SK-N-SH treated with all-trans-retinoic acid at 6 μM for 48 hours (cell line): ENCODE measurements around the gene PPP1R14D.

Experiments used
- BACH2 ChIP-seq: fragments of 250-450 bp; sonication (Bioruptor Pico); IDR thresholded peaks from 2 replicates; pipeline ENCODE4 v1.9.0; 2021; ENCODE audit warnings: mild to moderate bottlenecking, borderline replicate concordance
- CSDC2 ChIP-seq: fragments of 250-450 bp; sonication (Bioruptor Pico); IDR thresholded peaks from 2 replicates; pipeline ENCODE4 v1.5.0; 2020; ENCODE audit warnings: mild to moderate bottlenecking, moderate library complexity
- OSR1 ChIP-seq: fragments of 250-450 bp; sonication (Bioruptor Pico); IDR thresholded peaks from 2 replicates; pipeline ENCODE4 v1.8.0; 2022; ENCODE audit warnings: moderate library complexity, mild to moderate bottlenecking, inconsistent platforms
- SNAI2 ChIP-seq: fragments of 250-450 bp; sonication (Bioruptor Pico); IDR thresholded peaks from 2 replicates; pipeline ENCODE4 v1.5.0; 2020; ENCODE audit warnings: mild to moderate bottlenecking, moderate library complexity
- TOX ChIP-seq: fragments of 250-450 bp; sonication (Bioruptor Pico); IDR thresholded peaks from 2 replicates; pipeline ENCODE4 v1.8.0; 2021; ENCODE audit warnings: mild to moderate bottlenecking, moderate library complexity, borderline replicate concordance
- ZFP3 ChIP-seq: fragments of 250-450 bp; sonication (Bioruptor Pico); IDR thresholded peaks from 2 replicates; pipeline ENCODE4 v1.5.0; 2020; ENCODE audit warnings: mild to moderate bottlenecking, moderate library complexity
- ZNF565 ChIP-seq: fragments of 450-650 bp; formaldehyde crosslinking; conservative IDR thresholded peaks from 2 replicates; pipeline ENCODE4 v1.5.0; 2020; ENCODE audit warnings: low read depth, mild to moderate bottlenecking, moderate library complexity
- TF ChIP-seq, protein P1 (sequence below): fragments of 250-450 bp; sonication (Bioruptor Pico); IDR thresholded peaks from 2 replicates; pipeline ENCODE4 v1.5.1; 2021; ENCODE audit warnings: mild to moderate bottlenecking, moderate library complexity
- TF ChIP-seq, protein P2 (sequence below): fragments of 250-450 bp; sonication (Bioruptor Pico); IDR thresholded peaks from 2 replicates; pipeline ENCODE4 v1.5.1; 2020; ENCODE audit warnings: low read depth, mild to moderate bottlenecking, moderate library complexity

DNA sequence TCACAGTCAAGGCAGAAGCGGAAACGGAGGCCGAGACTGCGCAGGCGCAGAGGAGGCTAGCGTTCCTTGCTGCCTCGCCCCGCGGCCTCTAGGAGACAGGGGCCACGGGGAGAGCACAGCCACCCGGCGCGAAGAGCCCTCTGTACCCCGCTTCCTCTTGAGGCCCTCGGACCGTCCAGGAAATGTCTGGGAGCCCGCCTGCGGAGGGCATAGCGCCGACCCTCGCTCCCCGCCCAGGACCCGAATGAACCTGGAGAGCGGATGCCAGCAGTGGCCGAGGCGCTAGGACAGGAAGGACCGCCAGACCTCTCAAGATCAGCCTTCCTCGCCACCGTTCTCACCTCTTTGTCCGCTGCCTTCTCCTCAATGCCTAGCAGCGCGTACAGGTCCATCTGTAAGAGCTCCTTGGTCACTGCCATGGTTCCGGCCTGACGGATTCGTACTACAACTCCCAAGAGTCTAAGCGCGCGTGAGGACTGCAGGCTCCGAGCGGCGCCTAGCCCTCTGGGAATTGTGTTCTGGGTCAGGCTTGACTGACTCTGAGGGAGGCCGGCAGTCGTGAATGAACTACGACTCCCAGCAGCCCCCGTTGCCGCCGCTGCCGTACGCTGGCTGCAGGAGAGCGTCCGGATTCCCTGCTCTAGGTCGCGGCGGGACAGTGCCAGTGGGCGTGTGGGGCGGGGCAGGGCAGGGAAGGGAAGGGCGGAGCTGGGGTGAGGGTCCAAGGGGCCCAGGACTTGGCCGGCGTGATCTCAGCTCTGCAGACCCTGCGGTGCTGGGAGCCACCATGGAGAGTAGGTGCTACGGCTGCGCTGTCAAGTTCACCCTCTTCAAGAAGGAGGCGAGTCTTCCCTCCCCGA, 21.2 kb downstream of the PPP1R14D start, which contains the start of the genes DNAJC17 and ZFYVE19:
- TF ChIP-seq, protein P1, sequence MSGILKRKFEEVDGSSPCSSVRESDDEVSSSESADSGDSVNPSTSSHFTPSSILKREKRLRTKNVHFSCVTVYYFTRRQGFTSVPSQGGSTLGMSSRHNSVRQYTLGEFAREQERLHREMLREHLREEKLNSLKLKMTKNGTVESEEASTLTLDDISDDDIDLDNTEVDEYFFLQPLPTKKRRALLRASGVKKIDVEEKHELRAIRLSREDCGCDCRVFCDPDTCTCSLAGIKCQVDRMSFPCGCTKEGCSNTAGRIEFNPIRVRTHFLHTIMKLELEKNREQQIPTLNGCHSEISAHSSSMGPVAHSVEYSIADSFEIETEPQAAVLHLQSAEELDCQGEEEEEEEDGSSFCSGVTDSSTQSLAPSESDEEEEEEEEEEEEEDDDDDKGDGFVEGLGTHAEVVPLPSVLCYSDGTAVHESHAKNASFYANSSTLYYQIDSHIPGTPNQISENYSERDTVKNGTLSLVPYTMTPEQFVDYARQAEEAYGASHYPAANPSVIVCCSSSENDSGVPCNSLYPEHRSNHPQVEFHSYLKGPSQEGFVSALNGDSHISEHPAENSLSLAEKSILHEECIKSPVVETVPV (CRISPR knock-in tag): no peak
- no peak for TF ChIP-seq OSR1 (CRISPR knock-in tag)
- no peak for TF ChIP-seq SNAI2
- no peak for TF ChIP-seq BACH2 (CRISPR knock-in tag)
- TF ChIP-seq TOX (CRISPR knock-in tag): no peak
- TF ChIP-seq, protein P2, sequence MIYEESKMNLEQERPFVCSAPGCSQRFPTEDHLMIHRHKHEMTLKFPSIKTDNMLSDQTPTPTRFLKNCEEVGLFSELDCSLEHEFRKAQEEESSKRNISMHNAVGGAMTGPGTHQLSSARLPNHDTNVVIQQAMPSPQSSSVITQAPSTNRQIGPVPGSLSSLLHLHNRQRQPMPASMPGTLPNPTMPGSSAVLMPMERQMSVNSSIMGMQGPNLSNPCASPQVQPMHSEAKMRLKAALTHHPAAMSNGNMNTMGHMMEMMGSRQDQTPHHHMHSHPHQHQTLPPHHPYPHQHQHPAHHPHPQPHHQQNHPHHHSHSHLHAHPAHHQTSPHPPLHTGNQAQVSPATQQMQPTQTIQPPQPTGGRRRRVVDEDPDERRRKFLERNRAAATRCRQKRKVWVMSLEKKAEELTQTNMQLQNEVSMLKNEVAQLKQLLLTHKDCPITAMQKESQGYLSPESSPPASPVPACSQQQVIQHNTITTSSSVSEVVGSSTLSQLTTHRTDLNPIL (CRISPR knock-in tag): no peak
- no peak for TF ChIP-seq CSDC2 (CRISPR knock-in tag)
- no peak for TF ChIP-seq ZFP3 (CRISPR knock-in tag)
- no peak for TF ChIP-seq ZNF565
